ENCODE results near the gene IL1RAPL2.

IL1RAPL2 gene

DNA sequence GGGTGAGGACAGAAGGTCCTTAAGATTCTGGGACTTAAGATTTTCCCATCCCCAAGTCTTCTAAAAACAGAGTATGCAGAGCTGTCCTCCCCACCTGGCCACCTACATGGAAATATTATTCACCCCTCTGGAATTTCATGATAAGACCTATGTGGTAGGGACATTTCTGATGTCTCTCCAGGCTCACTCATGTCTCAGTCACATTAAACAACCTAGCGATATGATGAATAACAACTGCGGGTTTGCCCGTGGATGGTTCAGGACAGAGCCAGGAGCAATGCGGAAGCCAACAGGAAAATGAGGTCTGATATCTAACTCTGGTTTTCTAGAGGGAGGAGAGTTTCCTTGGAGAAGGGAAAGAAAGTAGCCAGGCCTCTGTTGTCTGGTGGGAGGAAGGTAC lies 607.1 kb downstream of the IL1RAPL2 start:
- TF ChIP-seq, protein P1, sequence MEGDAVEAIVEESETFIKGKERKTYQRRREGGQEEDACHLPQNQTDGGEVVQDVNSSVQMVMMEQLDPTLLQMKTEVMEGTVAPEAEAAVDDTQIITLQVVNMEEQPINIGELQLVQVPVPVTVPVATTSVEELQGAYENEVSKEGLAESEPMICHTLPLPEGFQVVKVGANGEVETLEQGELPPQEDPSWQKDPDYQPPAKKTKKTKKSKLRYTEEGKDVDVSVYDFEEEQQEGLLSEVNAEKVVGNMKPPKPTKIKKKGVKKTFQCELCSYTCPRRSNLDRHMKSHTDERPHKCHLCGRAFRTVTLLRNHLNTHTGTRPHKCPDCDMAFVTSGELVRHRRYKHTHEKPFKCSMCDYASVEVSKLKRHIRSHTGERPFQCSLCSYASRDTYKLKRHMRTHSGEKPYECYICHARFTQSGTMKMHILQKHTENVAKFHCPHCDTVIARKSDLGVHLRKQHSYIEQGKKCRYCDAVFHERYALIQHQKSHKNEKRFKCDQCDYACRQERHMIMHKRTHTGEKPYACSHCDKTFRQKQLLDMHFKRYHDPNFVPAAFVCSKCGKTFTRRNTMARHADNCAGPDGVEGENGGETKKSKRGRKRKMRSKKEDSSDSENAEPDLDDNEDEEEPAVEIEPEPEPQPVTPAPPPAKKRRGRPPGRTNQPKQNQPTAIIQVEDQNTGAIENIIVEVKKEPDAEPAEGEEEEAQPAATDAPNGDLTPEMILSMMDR (conservative IDR thresholded peaks at IDR 0.05): no peak
- H3K27ac ChIP-seq: no peak overlapping the region

DNA sequence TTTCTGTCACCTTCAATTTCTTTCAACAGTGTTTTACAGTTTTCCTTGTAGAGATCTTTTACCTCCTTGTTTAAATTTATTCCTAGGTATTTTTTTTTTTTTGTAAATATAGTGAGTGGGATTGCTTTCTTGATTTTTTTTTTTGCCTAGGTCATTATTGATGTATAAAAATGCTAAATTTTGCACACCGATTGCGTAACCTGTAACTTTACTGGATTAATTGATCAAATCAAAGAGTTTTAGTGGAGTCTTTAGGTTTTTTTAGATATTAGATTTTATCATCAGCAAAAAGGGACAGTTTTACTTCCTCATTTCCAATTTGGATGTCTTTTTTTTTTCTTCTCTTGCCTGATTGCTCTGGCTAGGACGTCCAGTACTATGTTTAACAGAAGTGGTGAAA lies 613.6 kb downstream of the IL1RAPL2 start:
- no peak overlapping the region for H3K27ac ChIP-seq
- TF ChIP-seq, protein P1 (conservative IDR thresholded peaks at IDR 0.05): no peak

DNA sequence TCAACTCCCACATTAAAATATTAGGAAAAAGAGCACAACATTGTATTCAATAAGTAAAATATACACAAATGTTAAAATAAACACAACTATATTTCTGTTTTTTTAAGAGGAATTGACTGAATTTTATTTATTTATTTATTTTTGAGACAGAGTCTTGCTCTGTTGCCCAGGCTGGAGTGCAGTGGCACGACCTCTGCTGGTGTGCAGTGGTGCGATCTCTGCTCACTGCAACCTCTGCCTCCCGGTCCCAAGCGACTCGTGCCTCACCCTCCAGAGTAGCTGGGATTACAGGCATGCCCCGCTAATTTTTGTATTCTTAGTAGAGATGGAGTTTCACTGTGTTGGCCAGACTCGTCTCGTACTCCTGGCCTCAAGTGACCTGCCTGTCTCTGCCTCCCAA lies 623.1 kb downstream of the IL1RAPL2 start:
- TF ChIP-seq, protein P1 (conservative IDR thresholded peaks at IDR 0.05): no peak
- H3K27ac ChIP-seq: no peak overlapping the region

DNA sequence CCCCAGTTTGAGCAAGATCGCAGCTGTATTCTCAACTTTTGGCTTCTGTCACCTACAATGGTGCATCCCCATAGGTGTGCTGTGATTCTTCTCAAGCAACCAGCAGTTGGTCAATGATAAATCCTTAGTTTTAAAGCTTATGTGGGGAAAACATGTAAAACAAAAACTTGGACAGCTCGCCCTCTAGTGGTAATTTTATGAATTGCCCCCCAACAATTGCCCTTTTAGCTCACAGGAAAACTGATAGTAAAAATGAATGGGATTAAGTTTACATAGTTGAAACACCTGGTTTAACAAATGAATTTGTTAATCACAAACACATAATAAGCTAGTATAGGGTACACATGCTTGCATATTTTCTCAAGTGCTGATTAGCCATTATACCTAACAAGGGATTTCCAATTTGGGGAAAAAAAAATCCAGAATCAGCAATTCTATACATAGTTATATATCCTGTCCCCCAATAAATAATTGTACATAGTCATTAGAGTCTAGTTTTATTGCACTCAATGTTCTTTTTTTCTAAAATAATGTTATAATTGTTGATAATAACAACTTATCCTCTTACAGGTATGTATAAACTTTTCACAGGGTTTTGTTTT lies 624.4 kb downstream of the IL1RAPL2 start:
- H3K27ac ChIP-seq: no peak overlapping the region
- TF ChIP-seq, protein P1 (conservative IDR thresholded peaks at IDR 0.05): peak; percentile 62

DNA sequence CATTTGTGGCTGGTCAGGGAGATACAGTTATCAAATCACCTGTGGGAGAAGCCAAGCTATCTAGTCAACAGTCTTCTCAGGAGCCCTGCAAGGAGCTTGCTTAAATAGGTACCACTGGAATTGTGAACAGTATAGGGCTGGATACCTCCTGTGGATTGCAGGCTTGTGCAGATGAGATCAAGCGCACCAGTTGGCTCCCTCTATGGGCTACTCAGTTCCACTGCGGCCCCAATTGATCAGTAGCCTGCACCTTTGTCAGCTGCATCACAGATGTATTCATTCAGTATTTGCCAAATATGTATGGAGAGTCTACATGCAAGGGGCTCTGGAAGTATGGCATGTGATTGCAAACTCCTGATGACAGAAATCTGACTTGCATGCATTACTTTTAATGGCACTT lies 625.9 kb downstream of the IL1RAPL2 start:
- TF ChIP-seq, protein P1 (conservative IDR thresholded peaks at IDR 0.05): peak; percentile 64
- no peak overlapping the region for H3K27ac ChIP-seq

DNA sequence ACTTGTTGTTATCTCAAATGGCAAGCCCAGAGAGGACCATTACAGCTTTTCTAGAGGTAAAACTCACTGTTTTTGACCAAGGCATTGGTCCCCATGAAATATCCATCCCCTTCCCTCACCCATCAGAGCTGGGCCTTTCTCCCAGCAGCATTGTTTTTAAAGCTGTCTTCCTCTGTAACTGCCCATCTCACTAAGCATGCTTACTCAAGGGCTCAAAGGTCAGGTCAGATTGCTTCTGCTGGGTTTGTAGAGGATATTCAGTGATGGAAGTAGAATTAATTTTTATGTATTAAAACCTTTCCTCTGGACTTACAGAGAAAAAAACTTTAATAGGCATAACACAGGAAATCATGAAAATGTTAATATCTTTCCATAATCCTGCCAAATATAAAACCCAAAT lies 643.4 kb downstream of the IL1RAPL2 start:
- TF ChIP-seq, protein P1 (conservative IDR thresholded peaks at IDR 0.05): no peak

DNA sequence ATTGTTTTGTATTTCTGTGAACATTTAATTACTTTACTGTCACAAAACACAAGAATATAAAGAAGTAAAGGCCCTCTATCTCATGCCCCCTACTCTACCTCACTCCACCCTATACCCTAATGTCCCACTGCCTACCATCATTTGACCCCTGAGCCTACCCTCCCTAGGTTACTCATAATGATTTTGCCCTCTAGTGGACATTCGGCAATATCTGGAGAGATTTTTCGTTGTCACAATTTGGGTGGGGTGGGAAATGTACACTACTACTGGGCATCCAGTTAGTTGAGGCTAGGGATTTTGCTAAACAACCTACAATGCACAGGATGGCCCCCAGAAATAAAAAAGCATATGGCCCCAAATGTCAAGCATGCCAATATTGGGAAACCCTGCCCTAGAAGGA lies 644.3 kb downstream of the IL1RAPL2 start:
- H3K27ac ChIP-seq: no peak overlapping the region
- TF ChIP-seq, protein P1 (conservative IDR thresholded peaks at IDR 0.05): no peak

More for the DNA sequence above, 643.4 kb downstream of the IL1RAPL2 start:
- no peak overlapping the region for H3K27ac ChIP-seq

All from VCaP (cell line).